ENCODE measurements around the gene HSPB9.

HSPB9 gene

DNA sequence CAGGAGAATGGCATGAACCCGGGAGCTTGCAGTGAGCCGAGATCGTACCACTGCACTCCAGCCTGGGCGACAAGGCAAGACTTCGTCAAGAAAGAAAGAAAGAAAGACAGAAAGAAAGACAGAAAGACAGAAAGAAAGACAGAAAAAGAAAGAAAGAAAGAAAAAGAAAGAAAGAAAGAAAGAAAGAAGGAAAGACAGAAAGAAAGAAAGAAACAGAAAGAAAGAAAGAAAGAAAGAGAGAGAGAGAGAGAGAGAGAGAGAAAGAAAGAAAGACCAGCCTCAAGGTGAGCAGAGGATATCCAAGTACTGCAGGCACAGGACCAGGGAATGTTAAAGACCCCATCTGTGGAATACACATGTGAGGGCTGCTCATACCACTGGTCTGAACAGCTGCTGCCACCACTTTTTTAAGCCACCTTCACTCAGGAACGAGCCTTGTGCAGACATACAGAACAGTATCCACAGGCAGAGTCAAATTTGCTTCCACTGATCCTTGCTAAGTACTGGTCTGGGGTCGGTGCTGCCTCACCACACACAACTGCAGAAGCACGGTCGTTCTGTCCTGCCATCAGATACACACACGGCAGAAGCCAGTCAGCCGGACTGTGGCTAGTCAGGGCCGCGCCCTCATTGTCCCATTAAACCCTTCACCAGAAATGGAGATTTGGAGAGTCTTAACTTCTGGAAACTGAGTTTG, 24.5 kb downstream of the HSPB9 start:
- DNase-seq: no peak

DNA sequence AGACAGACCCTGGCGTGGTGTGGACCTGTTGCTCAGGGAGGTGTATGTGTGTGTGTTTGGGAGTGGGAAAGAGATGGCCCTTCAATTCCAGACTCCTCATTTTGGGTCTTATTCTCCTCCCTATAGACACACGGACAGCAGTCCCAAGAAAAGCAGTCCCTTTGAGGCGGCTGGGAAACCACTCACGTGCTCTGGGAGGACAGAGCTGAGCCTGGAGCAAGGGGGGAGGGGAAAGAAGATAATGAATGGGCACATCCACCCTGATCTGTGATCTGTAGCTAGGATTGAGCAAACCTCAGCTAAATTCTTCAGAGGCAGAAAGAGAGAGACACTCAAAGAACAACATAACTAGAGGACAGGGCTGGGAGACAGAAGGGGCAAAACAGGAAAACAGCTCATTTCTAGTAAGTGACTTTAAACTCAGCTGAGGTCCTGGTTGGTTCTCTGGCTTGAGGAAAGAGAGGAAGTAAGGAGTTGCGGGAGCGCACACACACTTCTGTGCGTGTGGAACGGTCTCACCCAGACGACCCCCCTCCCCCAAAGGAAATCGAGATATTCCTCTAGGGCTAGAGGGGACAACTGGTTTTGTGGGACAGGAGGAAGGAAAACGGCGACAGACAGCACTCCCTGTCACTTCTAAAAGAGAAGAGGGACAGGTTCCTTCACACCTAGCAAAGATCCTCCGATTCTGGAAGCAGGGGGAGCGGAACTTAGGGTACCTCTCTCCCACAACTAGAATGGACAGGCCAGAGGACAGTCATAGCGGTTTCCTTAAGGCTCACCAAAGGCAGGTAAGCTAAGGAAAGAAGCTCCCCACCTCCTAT, 31.5 kb downstream of the HSPB9 start:
- no peak for DNase-seq

DNA sequence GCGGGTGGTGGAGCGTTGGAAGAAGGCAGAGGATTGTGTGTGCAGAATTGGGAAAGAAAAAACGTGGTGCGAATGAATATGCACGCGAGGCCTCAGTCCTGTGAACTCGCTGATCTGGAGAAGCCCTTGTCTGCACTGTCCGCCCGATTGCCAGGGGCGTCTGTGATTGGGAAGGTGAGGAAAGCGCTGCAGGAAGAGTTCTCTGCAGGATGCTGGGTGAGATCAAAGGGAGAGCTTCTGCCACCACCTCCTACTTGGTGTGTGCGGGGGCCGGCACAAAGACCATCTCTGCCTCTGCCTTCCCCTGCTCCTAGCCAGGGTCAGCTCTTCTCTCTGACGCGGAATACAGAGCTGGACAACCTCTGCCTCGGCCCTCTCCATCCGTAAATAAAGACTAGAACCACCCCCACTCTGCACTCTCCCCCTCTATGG, 33.0 kb downstream of the HSPB9 start:
- no peak for DNase-seq

DNA sequence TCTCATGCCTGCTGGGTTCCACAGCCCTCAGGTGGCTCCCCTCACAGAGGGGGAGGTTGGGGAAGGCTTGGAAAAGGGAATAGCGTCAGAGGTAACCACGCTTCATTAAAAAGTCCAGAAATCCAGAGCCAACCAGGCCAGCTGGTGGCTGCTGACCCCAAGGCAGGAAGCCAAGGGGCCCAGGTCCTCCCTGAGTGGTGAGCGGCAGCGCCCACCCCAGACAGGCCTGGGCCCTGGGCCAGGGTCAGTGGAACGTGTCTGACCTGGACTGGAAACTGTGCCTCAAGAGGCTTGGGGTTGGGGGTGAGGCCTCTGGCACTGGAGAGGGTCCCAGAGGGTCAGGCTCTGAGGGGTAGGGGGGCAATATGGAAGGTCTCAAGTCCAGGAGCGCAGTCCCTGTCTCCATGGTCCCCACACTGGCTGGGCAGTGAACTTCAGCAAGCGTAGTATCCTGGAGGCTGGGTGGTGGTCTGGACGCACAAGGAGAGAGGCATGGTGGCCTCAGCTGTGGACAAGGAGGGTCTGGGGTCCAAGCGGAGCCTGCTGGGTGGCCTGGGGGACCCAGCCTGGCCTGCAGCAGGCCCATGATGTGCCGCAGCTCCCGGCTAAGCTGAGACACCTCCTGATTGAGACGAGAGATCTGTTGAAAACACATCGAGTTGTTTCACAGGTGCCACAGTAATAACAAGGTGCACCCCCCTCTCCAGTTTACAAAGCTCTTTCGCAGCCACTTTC, 37.4 kb downstream of the HSPB9 start:
- DNase-seq: no peak

DNA sequence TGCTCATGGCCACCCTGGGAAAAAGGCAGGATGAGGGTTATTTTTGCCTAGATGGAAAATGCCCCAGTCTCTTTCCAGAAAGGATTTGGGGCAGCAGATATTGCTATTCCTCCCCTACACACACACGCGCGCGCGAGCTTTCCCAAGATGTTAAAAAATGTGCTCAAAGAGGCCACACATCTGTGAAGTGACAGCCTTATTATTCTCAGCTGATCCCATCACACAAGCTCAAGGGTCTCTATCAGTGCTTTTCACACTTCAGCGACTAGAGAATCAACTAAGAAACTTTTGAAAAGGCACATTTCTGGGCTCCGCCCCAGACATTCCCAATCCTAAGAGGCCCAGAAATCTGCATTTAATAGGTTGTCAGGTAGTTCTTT, 37.9 kb downstream of the HSPB9 start:
- DNase-seq: no peak

DNA sequence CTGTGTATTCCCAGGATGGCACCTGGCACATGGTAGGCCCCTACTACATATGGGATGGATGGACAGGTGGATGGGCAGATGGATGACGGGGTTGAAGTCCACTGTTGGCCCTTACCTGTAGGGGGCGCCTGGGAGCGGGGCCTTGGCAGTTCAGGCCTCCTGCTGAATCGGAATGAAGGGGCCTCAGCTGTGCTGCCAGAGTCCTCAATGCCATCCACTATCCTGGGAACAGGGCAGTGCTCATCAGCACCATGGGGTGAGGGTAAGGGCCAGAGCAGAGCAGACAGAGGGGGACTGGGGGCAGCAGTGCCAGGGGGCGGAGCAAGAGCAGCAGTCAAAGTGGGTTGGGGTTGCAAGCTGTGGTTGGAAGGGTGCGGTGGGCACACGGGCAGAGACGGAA, 40.5 kb downstream of the HSPB9 start:
- peak; percentile 55 for DNase-seq

DNA sequence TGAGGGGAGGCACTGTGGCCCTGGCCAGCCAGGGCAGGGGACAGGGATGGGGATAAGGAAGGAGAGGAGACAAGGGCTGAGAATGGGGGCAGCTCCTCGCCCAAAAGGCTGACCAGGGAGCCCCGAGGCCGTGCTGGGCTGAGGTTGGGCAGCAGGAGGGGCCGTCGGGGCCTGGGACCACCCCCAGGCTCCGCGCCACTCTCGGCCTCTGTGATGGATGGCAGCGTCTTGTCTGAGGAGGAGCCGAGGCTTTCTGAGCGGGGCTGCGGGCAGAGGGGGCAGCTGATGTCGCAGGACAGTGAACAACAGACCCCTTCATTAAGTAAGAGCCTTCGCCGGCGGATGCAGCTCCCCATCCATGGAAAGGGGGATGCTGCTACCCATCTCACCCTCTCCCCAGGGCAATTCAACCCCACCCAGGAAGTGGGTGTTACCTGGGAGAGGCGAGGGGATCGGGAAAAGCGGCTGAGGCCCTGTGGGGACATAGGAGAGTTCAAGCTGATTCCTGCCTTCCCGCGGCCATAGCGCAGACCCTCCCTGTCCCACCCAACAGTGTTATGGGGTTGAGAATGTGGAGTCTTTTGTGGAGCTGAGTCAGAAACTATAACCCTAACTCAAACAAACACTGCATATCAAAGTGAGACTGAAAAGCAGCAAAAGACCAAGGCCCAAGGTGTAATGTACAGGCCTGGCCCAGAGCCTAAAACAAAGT, 41.2 kb downstream of the HSPB9 start:
- no peak for DNase-seq

DNA sequence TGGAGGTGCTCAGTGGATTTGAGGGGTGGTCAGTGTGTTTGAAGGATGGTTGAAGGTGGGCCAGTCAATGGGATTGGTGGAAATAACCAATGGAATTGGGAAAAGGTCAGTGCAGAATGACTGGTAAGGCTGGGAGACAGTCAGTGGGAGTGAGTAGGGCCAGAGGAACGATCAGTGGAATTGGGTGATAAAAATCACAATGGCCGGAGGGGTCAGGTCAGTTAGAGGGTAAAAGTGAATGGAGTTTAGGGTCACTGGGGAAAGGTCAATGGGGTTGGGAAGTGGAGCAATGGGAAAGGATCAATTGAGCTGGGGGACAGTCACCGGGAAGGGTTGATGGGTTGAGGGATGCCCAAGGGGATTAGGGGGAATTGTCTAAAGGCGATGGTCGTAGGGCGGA, 43.1 kb downstream of the HSPB9 start:
- DNase-seq: no peak

DNA sequence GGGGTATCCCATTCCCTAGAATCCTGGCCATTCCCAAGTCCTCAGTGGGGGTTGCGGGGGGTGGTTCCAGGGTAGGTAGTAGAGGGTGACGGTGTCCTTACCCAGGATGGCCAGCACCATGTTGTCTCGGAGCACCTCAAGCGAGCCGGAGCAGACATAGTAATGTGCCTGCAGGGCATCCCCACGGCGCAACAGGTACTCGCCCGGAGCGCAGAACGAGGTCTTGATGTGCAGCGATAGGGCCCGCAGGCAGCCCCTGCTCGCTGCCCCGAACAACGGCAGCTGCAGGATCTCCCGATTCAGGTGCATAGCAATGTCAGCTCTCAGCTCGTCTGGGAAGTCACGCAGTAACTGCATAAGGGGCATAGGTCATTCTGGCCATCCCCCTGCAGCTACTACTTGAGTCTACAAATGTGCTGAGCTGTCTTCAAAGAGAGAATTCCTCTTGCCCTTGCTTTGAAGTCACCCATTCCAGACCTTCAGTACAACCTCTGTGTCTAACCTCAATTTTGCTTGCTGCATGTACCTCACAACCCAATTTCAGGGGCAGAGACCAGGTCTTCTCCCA, 43.7 kb downstream of the HSPB9 start:
- no peak for DNase-seq

DNA sequence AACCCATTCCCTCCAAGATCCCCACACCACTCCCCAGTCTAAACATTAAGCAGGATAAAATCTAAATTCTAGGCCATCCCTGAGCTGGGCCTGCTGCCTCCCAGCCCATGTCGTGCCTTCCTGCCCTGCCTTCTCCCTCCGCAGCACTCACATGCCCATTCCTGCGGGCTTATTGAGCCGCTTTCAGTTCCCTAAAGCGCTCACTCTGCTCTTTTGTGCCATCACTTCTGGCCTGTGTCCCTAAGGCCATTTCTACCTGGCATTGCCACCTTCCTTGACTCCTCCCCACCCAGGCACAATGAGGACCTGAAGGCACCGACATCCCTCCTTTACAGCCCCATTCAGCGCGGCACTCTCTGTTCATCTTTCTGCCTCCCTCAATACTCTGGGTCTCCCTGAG, 45.2 kb downstream of the HSPB9 start:
- no peak for DNase-seq

DNA sequence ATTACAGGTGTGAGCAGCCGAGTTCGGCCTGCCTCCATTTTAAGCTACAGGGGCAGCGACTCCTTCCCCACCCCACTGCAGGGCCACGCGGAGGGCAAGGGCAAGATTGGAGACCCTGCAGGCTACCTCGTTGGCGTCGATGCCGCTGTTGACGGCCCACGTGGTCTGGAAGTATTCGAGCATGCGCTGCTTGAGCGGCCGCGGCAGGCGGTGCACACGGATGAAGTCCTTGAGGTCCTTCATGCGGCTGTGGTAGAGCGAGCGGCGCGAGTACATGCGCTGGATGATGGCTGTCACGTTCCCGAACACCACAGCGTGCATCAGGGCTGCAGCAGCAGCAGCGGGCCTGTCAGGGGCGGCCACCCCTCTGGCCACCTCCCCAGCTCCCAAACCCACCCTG, 46.7 kb downstream of the HSPB9 start:
- no peak for DNase-seq

DNA sequence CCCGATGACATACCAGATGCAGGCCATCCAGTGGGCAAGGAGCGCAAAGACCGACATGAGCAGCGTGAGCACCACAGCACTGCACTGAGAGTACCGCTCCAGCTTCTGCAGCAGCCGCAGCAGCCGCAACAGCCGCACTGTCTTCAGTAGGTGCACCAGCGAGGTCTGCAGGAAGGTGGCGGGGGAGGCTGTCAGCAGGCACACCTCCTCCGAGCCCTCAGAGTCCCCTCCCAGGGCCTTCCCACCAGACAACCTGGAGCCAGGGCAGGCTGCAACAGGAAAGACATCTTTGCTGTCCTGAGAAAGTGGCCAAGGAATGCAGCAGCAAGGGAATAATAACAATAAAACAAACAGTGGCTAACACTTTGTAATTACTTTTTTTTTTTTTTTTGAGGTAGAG, 49.2 kb downstream of the HSPB9 start:
- no peak for DNase-seq
